OCI-LY7 (cell line): ENCODE measurements around the gene LATS2.

Source experiments
- CTCF ChIP-seq: fragments of 200-600 bp; sonication (generic); conservative IDR thresholded peaks from 2 replicates; pipeline ENCODE4 v1.5.1; 2014; ENCODE audit warnings: mild to moderate bottlenecking, antibody characterized with exemption, low read length, moderate library complexity, mixed read lengths
- EZH2phosphoT487 ChIP-seq: fragments of 200-600 bp; sonication (generic); IDR thresholded peaks from 2 replicates; pipeline ENCODE4 v1.6.1; 2018; ENCODE audit warnings: low read depth, borderline replicate concordance, mild to moderate bottlenecking, mixed run types, antibody characterized with exemption, low read length, moderate library complexity, mixed read lengths

GRCh38 chr13:20987599-20987998 is 73.8 kb downstream of the LATS2 start:
- no peak for TF ChIP-seq CTCF
- TF ChIP-seq EZH2phosphoT487 = no peak
